Common myeloid progenitor, CD34-positive (primary cell): ENCODE measurements around the gene TXNDC2.
A peak's percentile ranks its signal among the peaks of the same experiment; 100 is the strongest.

Experiments used
- CTCF ChIA-PET: fragments of 350-600 bp; sonication (Branson Sonifier 250); formaldehyde crosslinking; loops from one replicate; lab custom pipeline; 2021; ENCODE audit warnings: antibody characterized with exemption; lab: Charles Lee
- POLR2A ChIA-PET: fragments of 350-600 bp; sonication (Branson Sonifier 250); formaldehyde crosslinking; loops from one replicate; lab custom pipeline; 2021; ENCODE audit warnings: antibody characterized with exemption; lab: Charles Lee
- DNase-seq, 3 donors: peaks; one replicate each; pipeline versions ENCODE4 v3.0.0 to v3.0.0-alpha.2; 2013
- H3K27ac ChIP-seq, 2 experiments: 1 replicate in 1 of 2; 2 replicates in 1 of 2; pipeline ENCODE4 v1.7.0; 2013; ENCODE audit warnings: inconsistent platforms in 2 of 2, low read length in 2 of 2, mild to moderate bottlenecking in 2 of 2, low read depth in 1 of 2, moderate library complexity in 1 of 2; ENCODE audit not compliant: severe bottlenecking in 2 of 2, insufficient read depth in 1 of 2, poor library complexity in 1 of 2
- H3K27me3 ChIP-seq, 5 experiments: replicated peaks in 2 of 5; 1 replicate in 3 of 5; 2 replicates in 2 of 5; pipeline versions ENCODE4 v1.6.1 to v1.7.0; 2013; ENCODE audit warnings: low read length in 4 of 5, mild to moderate bottlenecking in 2 of 5, moderate library complexity in 2 of 5, inconsistent platforms in 1 of 5; ENCODE audit not compliant: insufficient read depth in 5 of 5, control insufficient read depth in 4 of 5
- H3K36me3 ChIP-seq, 4 experiments: 1 replicate in 2 of 4; 2 replicates in 2 of 4; pipeline versions ENCODE4 v1.6.1 to v1.7.0; 2013; ENCODE audit warnings: low read length in 3 of 4, control low read depth in 1 of 4, mild to moderate bottlenecking in 1 of 4; ENCODE audit not compliant: control insufficient read depth in 4 of 4, insufficient read depth in 4 of 4
- H3K4me1 ChIP-seq, 4 experiments: 1 replicate in 3 of 4; 2 replicates in 1 of 4; pipeline versions ENCODE4 v1.6.1 to v1.7.1; 2013; ENCODE audit warnings: low read length in 3 of 4, mild to moderate bottlenecking in 3 of 4, control low read depth in 1 of 4, inconsistent platforms in 1 of 4, moderate library complexity in 1 of 4; ENCODE audit not compliant: control insufficient read depth in 4 of 4, insufficient read depth in 4 of 4; ENCODE audit errors: control extremely low read depth in 1 of 4
- H3K4me3 ChIP-seq, 7 experiments: 1 replicate in 4 of 7; 2 replicates in 3 of 7; pipeline versions ENCODE4 v1.5.1 to v1.7.0; 2013; ENCODE audit warnings: mild to moderate bottlenecking in 7 of 7, low read length in 6 of 7, moderate library complexity in 6 of 7, inconsistent platforms in 2 of 7, low read depth in 2 of 7, control low read depth in 1 of 7; ENCODE audit not compliant: insufficient read depth in 4 of 7, control insufficient read depth in 1 of 7; ENCODE audit errors: extremely low read depth in 1 of 7
- H3K9me3 ChIP-seq, 5 experiments: 1 replicate in 4 of 5; 2 replicates in 1 of 5; pipeline versions ENCODE4 v1.6.1 to v1.7.1; 2013; ENCODE audit warnings: low read length in 4 of 5, mild to moderate bottlenecking in 2 of 5, inconsistent platforms in 1 of 5, low read depth in 1 of 5, moderate library complexity in 1 of 5; ENCODE audit not compliant: control insufficient read depth in 4 of 5, insufficient read depth in 2 of 5; ENCODE audit errors: control extremely low read depth in 1 of 5
- WGBS: methylation state at CpG from one replicate; pipeline ENCODE4 v1.1.5; 2013; ENCODE audit not compliant: insufficient coverage; 5-methylcytosine and 5-hydroxymethylcytosine counted together

The TXNDC2 gene

GRCh38 chr18:9872823-9873222 is 12.9 kb upstream of the TXNDC2 start:
- Histone ChIP-seq H3K36me3 (no peaks in the 10 kb centered on the region), H3K4me3 (no peak overlapping the region), H3K27me3 (no peaks in the 10 kb centered on the region), H3K27ac (no peak overlapping the region), H3K4me1 (peaks cover 10 to 37% (median 21%) of the 10 kb centered on the region in 4 experiments), H3K9me3 (no peaks in the 10 kb centered on the region)
- no peak for DNase-seq
- ChIA-PET CTCF (interaction anchor here (1.4 kb wide), 1 partner anchor 10 kb away, joined by 3 read pairs; no protein-coding TSS in a partner anchor), POLR2A (no interaction called here)

GRCh38 chr18:9874728-9875127 is 11.0 kb upstream of the TXNDC2 start:
- ChIA-PET CTCF (no interaction called here), POLR2A (no interaction called here)
- Histone ChIP-seq H3K27me3 (no peaks in the 10 kb centered on the region), H3K9me3 (no peaks in the 10 kb centered on the region), H3K27ac (no peak overlapping the region), H3K4me3 (no peak overlapping the region), H3K4me1 (peaks cover 8 to 20% (median 11%) of the 10 kb centered on the region in 4 experiments), H3K36me3 (no peaks in the 10 kb centered on the region)
- WGBS: no CpG with 5 or more reads among the region's 1 CpG
- no peak for DNase-seq

GRCh38 chr18:9876212-9876866 is 9.4 kb upstream of the TXNDC2 start:
- Histone ChIP-seq H3K27me3 (no peaks in the 10 kb centered on the region), H3K36me3 (no peaks in the 10 kb centered on the region), H3K4me3 (no peak overlapping the region), H3K27ac (peak overlapping the region in 1 of 2 experiments; percentile 78), H3K4me1 (peaks cover 0 to 4% (median 0%) of the 10 kb centered on the region in 4 experiments), H3K9me3 (no peaks in the 10 kb centered on the region)
- no peak for DNase-seq
- WGBS: 100% methylated on average over 1 of the region's 2 CpGs
- POLR2A ChIA-PET: no interaction called here
- CTCF ChIA-PET: no interaction called here

- peak; percentile 23 to 81 (median 66) for DNase-seq
- whole genome bisulfite sequencing: 80% methylated on average over 8 of the region's 9 CpGs
- H3K36me3 ChIP-seq: no peaks in the 10 kb centered on the region
- H3K27me3 ChIP-seq: no peaks in the 10 kb centered on the region
- ChIA-PET CTCF (no interaction called here), POLR2A (no interaction called here)
- peak overlapping the region in 1 of 2 experiments; percentile 78 for H3K27ac ChIP-seq
- H3K9me3 ChIP-seq: no peaks in the 10 kb centered on the region
- H3K4me3 ChIP-seq: no peak overlapping the region
- H3K4me1 ChIP-seq: no peaks in the 10 kb centered on the region
Observed at GRCh38 chr18:9876867-9877654, 8.7 kb upstream of the TXNDC2 start.

GRCh38 chr18:9877655-9878014 is 8.1 kb upstream of the TXNDC2 start:
- Histone ChIP-seq H3K36me3 (no peaks in the 10 kb centered on the region), H3K27me3 (no peaks in the 10 kb centered on the region), H3K9me3 (no peaks in the 10 kb centered on the region), H3K27ac (peak overlapping the region in 1 of 2 experiments; percentile 78), H3K4me3 (no peak overlapping the region), H3K4me1 (no peaks in the 10 kb centered on the region)
- no peak for DNase-seq
- POLR2A ChIA-PET: no interaction called here
- CTCF ChIA-PET: no interaction called here

GRCh38 chr18:9878095-9878494 is 7.7 kb upstream of the TXNDC2 start:
- Histone ChIP-seq H3K9me3 (no peaks in the 10 kb centered on the region), H3K4me1 (no peaks in the 10 kb centered on the region), H3K27me3 (no peaks in the 10 kb centered on the region), H3K27ac (peak overlapping the region in 1 of 2 experiments; percentile 78), H3K36me3 (no peaks in the 10 kb centered on the region), H3K4me3 (no peak overlapping the region)
- no CpG with 5 or more reads among the region's 1 CpG for WGBS
- no peak for DNase-seq
- ChIA-PET CTCF (no interaction called here), POLR2A (no interaction called here)

- WGBS: 100% methylated on average over 5 of the region's 6 CpGs
- H3K36me3 ChIP-seq: no peaks in the 10 kb centered on the region
- H3K4me1 ChIP-seq: no peaks in the 10 kb centered on the region
- no peak overlapping the region for H3K27ac ChIP-seq
- POLR2A ChIA-PET: no interaction called here
- H3K9me3 ChIP-seq: no peaks in the 10 kb centered on the region
- CTCF ChIA-PET: no interaction called here
- DNase-seq: no peak
- H3K4me3 ChIP-seq: no peak overlapping the region
- no peaks in the 10 kb centered on the region for H3K27me3 ChIP-seq
Observed at GRCh38 chr18:9878783-9879242, 7.0 kb upstream of the TXNDC2 start.
